H1 (cell line): ENCODE data around the gene KDM2A. TPM values are rescaled to one million over a fixed set of nuclear protein-coding genes. Genes with fewer than 3 reads are reported as not detected.

Experiments used
- EZH2 ChIP-seq: fragments of 200-600 bp; sonication (generic); IDR thresholded peaks from 2 replicates; pipeline ENCODE4 v1.7.1; 2012; ENCODE audit warnings: low read depth, mild to moderate bottlenecking, moderate library complexity, low read length, inconsistent platforms; ENCODE audit not compliant: severe bottlenecking
- RBBP5 ChIP-seq: IDR thresholded peaks from 2 replicates; pipeline ENCODE4 v1.7.1; 2012; ENCODE audit warnings: low read depth, mild to moderate bottlenecking, inconsistent platforms, low read length, moderate library complexity, borderline replicate concordance
- TAF7 ChIP-seq: optimal IDR thresholded peaks from 2 replicates; pipeline ENCODE3; 2011; ENCODE audit warnings: low read depth, mild to moderate bottlenecking, inconsistent platforms, low read length, moderate library complexity, borderline replicate concordance
- polyA plus RNA-seq, 7 experiments: library from polyadenylated mRNA; depleted of rRNA in 3 of 7; stranded (reverse) in 5 of 7; unstranded in 2 of 7; fragments of >200 nt in 5 of 7; fragments of 200-250 nt in 2 of 7; gene quantifications; 1 replicate in 5 of 7; 2 replicates in 1 of 7; 4 replicates in 1 of 7; pipeline versions ENCODE4 v1.2.1 to v1.2.3, GENCODE V29; 2011 to 2013; ENCODE audit warnings: missing spikeins in 2 of 7, mixed read lengths in 2 of 7
- total RNA-seq: library from RNA; stranded (reverse); fragmentation: NEBNext Ultra II Directional; extraction: Animal tissue kit (Norgen Biotek cat#: 25700); gene quantifications from 2 replicates; pipeline ENCODE4 v1.2.1, GENCODE V29; 2021

Gene KDM2A
- total and polyA plus RNA-seq, 2 of the 8 experiments (the other 6 are each of a cell fraction or from before 2014, with no cell fraction given), result 55.4 to 66.2 TPM

DNA sequence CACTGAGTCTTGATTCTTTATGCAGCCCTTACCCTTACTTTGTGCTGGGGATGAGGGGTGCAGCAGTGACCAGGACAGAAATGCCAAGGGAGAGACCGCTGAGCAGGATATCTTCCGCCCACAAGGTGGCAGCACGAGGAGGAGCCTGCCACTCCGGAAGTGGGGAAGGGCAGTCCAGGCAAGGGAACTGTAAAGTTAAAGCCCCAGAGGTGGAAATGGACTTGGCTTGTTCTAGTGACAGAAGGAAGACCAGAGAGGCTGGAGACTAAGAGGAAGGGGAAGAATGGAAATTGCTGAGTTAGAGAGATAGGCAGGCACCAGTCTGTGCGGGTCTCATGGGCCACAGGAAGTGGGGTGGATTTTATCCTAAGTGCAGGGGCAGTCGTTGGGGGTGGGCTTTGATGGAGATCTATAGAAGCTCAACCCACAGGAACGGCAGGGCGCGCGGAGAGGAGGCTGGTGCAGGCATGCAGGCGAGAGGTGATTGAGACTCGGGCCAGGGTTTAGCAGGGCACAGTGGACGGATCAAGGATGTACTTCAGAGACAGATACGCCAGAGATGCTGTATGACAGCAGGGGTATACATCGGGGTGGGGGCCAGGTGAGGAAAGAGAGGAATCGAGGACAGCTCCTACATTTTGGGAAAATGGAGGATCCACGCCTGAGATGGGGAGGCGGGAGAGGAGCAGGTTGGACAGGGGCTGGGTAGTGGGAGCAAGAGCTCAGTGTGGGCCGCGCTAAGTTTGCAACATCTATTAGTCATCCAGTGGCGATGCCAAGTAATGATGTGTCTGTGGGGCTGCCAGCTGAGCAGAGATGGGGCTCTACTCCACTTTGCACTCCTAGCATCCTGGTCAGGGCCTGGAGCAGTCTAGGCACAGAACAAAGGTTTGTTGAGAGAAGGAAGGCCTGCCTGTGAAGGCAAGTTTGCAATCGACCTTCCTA lies 143.9 kb downstream of the KDM2A start (continued):
- TF ChIP-seq TAF7 (no peak), EZH2 (no peak), RBBP5 (no peak)
